CD1c-positive myeloid dendritic cell (primary cell): ENCODE measurements around the gene RIN2.
A peak's percentile ranks its signal among the peaks of the same experiment; 100 is the strongest.

ENCODE experiments used
- DNase-seq: peaks from one replicate; pipeline ENCODE4 v3.0.0-alpha.2; 2016; ENCODE audit errors: extremely low spot score

RIN2 gene

GRCh38 chr20:19765913-19766312, 7.9 kb downstream of the RIN2 start:
- no peak for DNase-seq

GRCh38 chr20:19767070-19767469, 9.0 kb downstream of the RIN2 start:
- no peak for DNase-seq

- no peak for DNase-seq
Measured at GRCh38 chr20:19768325-19768842, 10.3 kb downstream of the RIN2 start.

GRCh38 chr20:19769507-19769906, 11.4 kb downstream of the RIN2 start:
- DNase-seq = no peak

- no peak for DNase-seq
Measured at GRCh38 chr20:19770375-19770774, 12.3 kb downstream of the RIN2 start.

- no peak for DNase-seq
Measured at GRCh38 chr20:19771031-19771430, 13.0 kb downstream of the RIN2 start.

- DNase-seq = no peak
Measured at GRCh38 chr20:19773471-19773870, 15.4 kb downstream of the RIN2 start.

- DNase-seq = no peak
Measured at GRCh38 chr20:19774135-19774933, 16.3 kb downstream of the RIN2 start.

GRCh38 chr20:19775353-19776253, 17.5 kb downstream of the RIN2 start:
- DNase-seq = no peak

- no peak for DNase-seq
Measured at GRCh38 chr20:19777315-19777714, 19.3 kb downstream of the RIN2 start.

GRCh38 chr20:19777981-19778380, 19.9 kb downstream of the RIN2 start:
- no peak for DNase-seq

GRCh38 chr20:19778404-19778803, 20.3 kb downstream of the RIN2 start:
- no peak for DNase-seq

- no peak for DNase-seq
Measured at GRCh38 chr20:19779634-19780033, 21.6 kb downstream of the RIN2 start.

- no peak for DNase-seq
Measured at GRCh38 chr20:19780261-19780660, 22.2 kb downstream of the RIN2 start.

GRCh38 chr20:19781235-19781634, 23.2 kb downstream of the RIN2 start:
- no peak for DNase-seq

- no peak for DNase-seq
Measured at GRCh38 chr20:19782669-19783068, 24.6 kb downstream of the RIN2 start.

- no peak for DNase-seq
Measured at GRCh38 chr20:19783966-19784401, 25.9 kb downstream of the RIN2 start.

GRCh38 chr20:19784511-19785172, 26.6 kb downstream of the RIN2 start:
- DNase-seq = peak; percentile 82

GRCh38 chr20:19785173-19785982, 27.3 kb downstream of the RIN2 start:
- peak; percentile 34 for DNase-seq

- DNase-seq = no peak
Measured at GRCh38 chr20:19785983-19786285, 27.9 kb downstream of the RIN2 start.

GRCh38 chr20:19786311-19786710, 28.3 kb downstream of the RIN2 start:
- peak; percentile 24 for DNase-seq
